Kidney (tissue), 14 donors: Measurements from ENCODE around the gene MEP1A. TPM values are rescaled to one million over a fixed set of nuclear protein-coding genes. Genes with fewer than 3 reads are reported as not detected.

ENCODE experiments used
- DNase-seq, 5 donors: peaks; one replicate each; pipeline ENCODE4 v3.0.0-alpha.2; 2013 to 2020
- FAIRE-seq: peaks from 2 replicates; lab custom pipeline; 2012; peaks lifted over from hg19 to GRCh38; lab: Jason Lieb, UNC
- H3K27ac ChIP-seq, 2 donors: one replicate each; pipeline ENCODE4 v1.7.0; 2013; ENCODE audit warnings: low read depth in 2 of 2, low read length in 2 of 2, inconsistent platforms in 1 of 2
- H3K27me3 ChIP-seq: one replicate; pipeline ENCODE4 v1.7.1; 2013; ENCODE audit warnings: low read length, inconsistent platforms; ENCODE audit not compliant: control insufficient read depth, insufficient read depth
- H3K36me3 ChIP-seq, 3 donors: one replicate each; pipeline versions ENCODE4 v1.7.0 to v1.7.1; 2013; ENCODE audit warnings: low read length in 3 of 3, control low read depth in 1 of 3, inconsistent platforms in 1 of 3; ENCODE audit not compliant: insufficient read depth in 3 of 3, control insufficient read depth in 2 of 3
- H3K4me1 ChIP-seq, 3 donors: one replicate each; pipeline versions ENCODE4 v1.7.0 to v1.7.1; 2013; ENCODE audit warnings: low read length in 3 of 3, inconsistent platforms in 1 of 3, low read depth in 1 of 3; ENCODE audit not compliant: control insufficient read depth in 2 of 3, insufficient read depth in 2 of 3
- H3K4me3 ChIP-seq, 3 donors: one replicate each; pipeline versions ENCODE4 v1.7.0 to v1.8.1; 2013; ENCODE audit warnings: low read length in 3 of 3, control low read depth in 1 of 3, inconsistent platforms in 1 of 3
- H3K9ac ChIP-seq, 3 donors: one replicate each; pipeline versions ENCODE4 v1.7.0 to v1.7.1; 2013; ENCODE audit warnings: low read length in 3 of 3, control low read depth in 1 of 3, inconsistent platforms in 1 of 3
- H3K9me3 ChIP-seq, 3 donors: one replicate each; pipeline versions ENCODE4 v1.7.0 to v1.7.1; 2013; ENCODE audit warnings: low read length in 3 of 3, control low read depth in 1 of 3, inconsistent platforms in 1 of 3; ENCODE audit not compliant: control insufficient read depth in 2 of 3, insufficient read depth in 1 of 3
- intact Hi-C: fragments of 100-400 bp; cut with DNase I; formaldehyde crosslinking; loops from one replicate; pipeline ENCODE4 v1.11.1; 2022
- polyA plus RNA-seq: library from polyadenylated mRNA; stranded (reverse); fragments of 350-450 nt; fragmentation: Illumina TruSeq; extraction: RNeasy Lipid Tissue Mini Kit (QIAGEN cat#74804); gene quantifications from one replicate; pipeline ENCODE4 v1.2.3, GENCODE V29; 2014; ENCODE audit warnings: low read depth, low replicate concordance; ENCODE audit not compliant: insufficient read depth
- total RNA-seq: library from RNA; stranded (reverse); fragmentation: NEBNext Ultra II Directional; extraction: Animal tissue kit (Norgen Biotek cat#: 25700); gene quantifications from one replicate; pipeline ENCODE4 v1.2.1, GENCODE V29; 2021
- TF ChIP-seq, protein P1 (sequence below): IDR thresholded peaks from 3 replicates; pipeline ENCODE4 v1.5.1; 2012; ENCODE audit warnings: mild to moderate bottlenecking, moderate library complexity, borderline replicate concordance; ENCODE audit not compliant: insufficient read depth; ENCODE audit errors: extremely low read depth
- donor health status: control.
- donor health status: control.
- donor health status: control.
- donor health status: control.
- donor health status: control.
- donor health status: DM: yes; HTN: yes; CAD: no.
- donor health status: Normal renal cell carcinoma (clear cell type).

The MEP1A gene
- total and polyA plus RNA-seq, 2 donors from 2014 or later: 0.09 to 0.13 TPM

DNA sequence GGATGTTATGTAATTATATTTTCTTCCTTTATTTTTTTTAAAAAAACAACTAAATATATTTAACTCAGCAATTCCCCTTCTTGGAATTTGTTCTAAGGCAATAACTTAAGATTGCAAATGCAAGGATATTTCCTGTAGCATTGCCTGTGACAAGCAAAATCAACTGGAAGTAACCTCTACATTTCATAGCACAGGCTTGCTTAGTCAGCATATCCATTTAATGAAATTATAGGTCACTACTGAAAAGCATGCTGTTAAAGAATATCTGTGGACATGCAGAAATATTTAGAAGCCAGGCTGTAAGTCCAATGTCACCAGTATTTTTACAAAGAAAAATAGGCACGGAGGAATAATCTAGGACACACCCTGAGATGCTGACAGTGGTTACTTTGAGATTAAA, 8.7 kb upstream of the MEP1A start:
- FAIRE-seq (no peak), DNase-seq (no peak)
- Histone ChIP-seq H3K4me3 (no peak overlapping the region), H3K27me3 (no peaks in the 10 kb centered on the region), H3K9ac (no peak overlapping the region), H3K36me3 (no peaks in the 10 kb centered on the region), H3K27ac (no peak overlapping the region), H3K4me1 (no peaks in the 10 kb centered on the region), H3K9me3 (no peaks in the 10 kb centered on the region)
- TF ChIP-seq, protein P1, sequence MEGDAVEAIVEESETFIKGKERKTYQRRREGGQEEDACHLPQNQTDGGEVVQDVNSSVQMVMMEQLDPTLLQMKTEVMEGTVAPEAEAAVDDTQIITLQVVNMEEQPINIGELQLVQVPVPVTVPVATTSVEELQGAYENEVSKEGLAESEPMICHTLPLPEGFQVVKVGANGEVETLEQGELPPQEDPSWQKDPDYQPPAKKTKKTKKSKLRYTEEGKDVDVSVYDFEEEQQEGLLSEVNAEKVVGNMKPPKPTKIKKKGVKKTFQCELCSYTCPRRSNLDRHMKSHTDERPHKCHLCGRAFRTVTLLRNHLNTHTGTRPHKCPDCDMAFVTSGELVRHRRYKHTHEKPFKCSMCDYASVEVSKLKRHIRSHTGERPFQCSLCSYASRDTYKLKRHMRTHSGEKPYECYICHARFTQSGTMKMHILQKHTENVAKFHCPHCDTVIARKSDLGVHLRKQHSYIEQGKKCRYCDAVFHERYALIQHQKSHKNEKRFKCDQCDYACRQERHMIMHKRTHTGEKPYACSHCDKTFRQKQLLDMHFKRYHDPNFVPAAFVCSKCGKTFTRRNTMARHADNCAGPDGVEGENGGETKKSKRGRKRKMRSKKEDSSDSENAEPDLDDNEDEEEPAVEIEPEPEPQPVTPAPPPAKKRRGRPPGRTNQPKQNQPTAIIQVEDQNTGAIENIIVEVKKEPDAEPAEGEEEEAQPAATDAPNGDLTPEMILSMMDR: no peak
- intact Hi-C loops: no loop called here

DNA sequence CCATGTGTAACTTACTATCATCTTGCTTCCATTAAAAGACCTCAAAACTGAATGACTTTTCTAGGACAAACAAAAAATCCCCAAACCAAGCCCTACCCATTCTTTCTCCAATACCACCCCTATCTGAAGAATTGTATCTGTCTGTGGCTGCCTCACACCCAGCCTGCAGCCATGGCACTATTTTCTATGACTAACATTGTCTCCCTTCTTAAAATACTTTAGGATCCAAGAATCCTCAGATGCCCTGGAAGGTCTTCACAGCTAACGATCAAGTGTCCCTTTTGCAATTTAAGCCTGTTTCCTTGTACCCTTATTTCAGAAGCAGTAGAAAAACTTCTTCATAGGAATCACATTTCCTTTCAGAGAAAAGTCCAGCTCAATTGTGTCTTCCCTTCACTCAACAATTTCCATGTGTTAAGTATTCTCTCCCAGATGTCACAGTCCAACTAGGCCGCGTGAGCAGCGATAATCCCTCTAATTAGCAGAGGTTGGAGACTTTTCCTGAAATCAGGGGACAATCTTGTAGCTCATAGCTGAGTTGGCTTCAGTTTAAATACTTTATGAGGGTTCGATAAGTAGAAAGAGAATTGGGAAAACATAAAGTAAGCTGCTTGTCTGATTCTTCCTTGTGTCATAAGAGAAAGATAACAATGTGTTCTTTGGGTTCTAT, 5.2 kb upstream of the MEP1A start:
- FAIRE-seq (no peak), DNase-seq (no peak)
- no peaks in the 10 kb centered on the region for H3K4me1 ChIP-seq
- no peaks in the 10 kb centered on the region for H3K9me3 ChIP-seq
- H3K27ac ChIP-seq: no peak overlapping the region
- no peak overlapping the region for H3K4me3 ChIP-seq
- no peaks in the 10 kb centered on the region for H3K36me3 ChIP-seq
- H3K27me3 ChIP-seq: no peaks in the 10 kb centered on the region
- no peak overlapping the region for H3K9ac ChIP-seq
- TF ChIP-seq, protein P1: no peak
- intact Hi-C loops: no loop called here

GRCh38 chr6:46788791-46789190, 4.4 kb upstream of the MEP1A start:
- no peaks in the 10 kb centered on the region for H3K9me3 ChIP-seq
- DNase-seq (no peak), FAIRE-seq (no peak)
- no peaks in the 10 kb centered on the region for H3K36me3 ChIP-seq
- H3K9ac ChIP-seq: no peak overlapping the region
- H3K27me3 ChIP-seq: no peaks in the 10 kb centered on the region
- TF ChIP-seq, protein P1: no peak
- H3K27ac ChIP-seq: no peak overlapping the region
- intact Hi-C loops: no loop called here
- H3K4me1 ChIP-seq: no peaks in the 10 kb centered on the region
- no peak overlapping the region for H3K4me3 ChIP-seq
